GM20000 (cell line): Measurements from ENCODE around the gene WIPF2.

Experiments
- DNase-seq: peaks from one replicate; pipeline ENCODE4 v3.0.0; 2012; ENCODE audit warnings: low spot score
- CTCF ChIP-seq: IDR thresholded peaks from 2 replicates; pipeline ENCODE4 v1.5.1; 2012; ENCODE audit warnings: mild to moderate bottlenecking, control low read depth; ENCODE audit errors: extremely low read depth, missing control alignments

WIPF2 gene

GRCh38 chr17:40309031-40309948, 90.2 kb downstream of the WIPF2 start, which contains the start of gene RARA:
Gene RARA, plus strand, starts transcription at chr17:40309180. Its CDS starts 22,039 bp downstream, at chr17:40331219.
- no peak for TF ChIP-seq CTCF
- peak; percentile 74 for DNase-seq

- DNase-seq, result peak; percentile 13
- TF ChIP-seq CTCF, result no peak
These were observed 90.9 kb downstream of the WIPF2 start for GRCh38 chr17:40309949-40310510.

DNA sequence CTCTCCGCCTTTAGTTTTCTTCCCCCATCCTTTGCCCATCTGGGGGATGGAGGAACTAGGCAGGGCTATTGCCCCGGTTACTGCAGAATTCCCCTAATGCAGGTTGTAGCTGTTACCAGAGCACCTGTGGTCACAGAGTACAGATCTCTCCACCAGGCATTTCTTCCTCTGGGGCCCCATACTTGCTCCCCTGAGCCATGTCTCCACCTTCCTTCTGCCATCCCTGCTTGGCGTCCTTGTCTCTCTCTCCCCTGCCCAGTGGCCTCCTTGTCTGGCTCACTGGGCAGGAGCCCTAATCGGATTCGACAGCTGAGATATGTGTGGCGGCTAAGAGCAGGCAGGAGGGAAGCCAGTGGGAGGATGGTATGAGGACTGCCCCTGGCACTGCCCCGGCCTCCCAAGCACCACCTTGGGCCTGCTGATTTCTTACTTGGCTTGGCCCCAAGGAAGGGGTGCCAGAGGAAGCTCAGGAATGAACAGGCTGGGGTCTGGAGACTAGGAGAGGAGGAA, 91.8 kb downstream of the WIPF2 start:
- peak; percentile 47 for DNase-seq
- no peak for TF ChIP-seq CTCF

GRCh38 chr17:40311575-40311974, 92.5 kb downstream of the WIPF2 start:
- no peak for DNase-seq
- no peak for TF ChIP-seq CTCF

GRCh38 chr17:40312131-40312731, 93.1 kb downstream of the WIPF2 start:
- peak; percentile 13 for DNase-seq

GRCh38 chr17:40312893-40313667, 94.0 kb downstream of the WIPF2 start:
- DNase-seq, result peak; percentile 10
- no peak for TF ChIP-seq CTCF

More at GRCh38 chr17:40312131-40312731, 93.1 kb downstream of the WIPF2 start:
- no peak for TF ChIP-seq CTCF
